HUES6 (cell line): ENCODE measurements around the gene SLC16A10.
"Not testable (repeated sequence)": the region's sequence is repeated elsewhere in the genome, so short reads cannot be mapped to it uniquely, and the experiment has no call there.

Experiments
- H3K27ac ChIP-seq: 2 replicates; pipeline ENCODE4 v1.7.0; 2013; ENCODE audit warnings: low read depth, mild to moderate bottlenecking, low read length, inconsistent platforms
- H3K27me3 ChIP-seq: 2 replicates; pipeline ENCODE4 v1.6.1; 2013; ENCODE audit warnings: low read length; ENCODE audit not compliant: control insufficient read depth, insufficient read depth
- H3K36me3 ChIP-seq: 2 replicates; pipeline ENCODE4 v1.6.1; 2013; ENCODE audit warnings: low read length; ENCODE audit not compliant: control insufficient read depth, insufficient read depth
- H3K4me1 ChIP-seq: 2 replicates; pipeline ENCODE4 v1.6.1; 2013; ENCODE audit warnings: low read length; ENCODE audit not compliant: control insufficient read depth, insufficient read depth
- H3K4me3 ChIP-seq: 2 replicates; pipeline ENCODE4 v1.5.1; 2013; ENCODE audit warnings: low read depth, low read length
- H3K9ac ChIP-seq: one replicate; pipeline ENCODE4 v1.6.1; 2013; ENCODE audit warnings: mild to moderate bottlenecking, low read length
- H3K9me3 ChIP-seq: 2 replicates; pipeline ENCODE4 v1.6.1; 2013; ENCODE audit warnings: low read depth, low read length; ENCODE audit not compliant: control insufficient read depth, insufficient read depth

Gene SLC16A10

GRCh38 chr6:111088668-111089003, 1.3 kb downstream of the SLC16A10 start:
- H3K4me3 ChIP-seq = peak overlapping the region; percentile 80
- no peak overlapping the region for H3K27ac ChIP-seq
- H3K9me3 ChIP-seq = no peaks in the 10 kb centered on the region
- peaks cover 38% of the 10 kb centered on the region for H3K27me3 ChIP-seq
- H3K4me1 ChIP-seq = peaks cover 28% of the 10 kb centered on the region
- peak overlapping the region; percentile 49 for H3K9ac ChIP-seq
- H3K36me3 ChIP-seq = no peaks in the 10 kb centered on the region

- Histone ChIP-seq H3K4me3 (0 out of 2 replicates have a peak overlapping the region, but pooled peaks have one; percentile 18), H3K9ac (no peak overlapping the region), H3K36me3 (no peaks in the 10 kb centered on the region), H3K27ac (no peak overlapping the region), H3K4me1 (peaks cover 28% of the 10 kb centered on the region), H3K9me3 (peaks cover 5% of the 10 kb centered on the region; the same call in 1 of the 2 replicates), H3K27me3 (peaks cover 33% of the 10 kb centered on the region)
These were observed 3.5 kb downstream of the SLC16A10 start for GRCh38 chr6:111090766-111091165.

- peaks cover 5% of the 10 kb centered on the region; the same call in 1 of the 2 replicates for H3K9me3 ChIP-seq
- no peak overlapping the region for H3K27ac ChIP-seq
- H3K36me3 ChIP-seq = no peaks in the 10 kb centered on the region
- no peak overlapping the region for H3K9ac ChIP-seq
- peaks cover 28% of the 10 kb centered on the region for H3K4me1 ChIP-seq
- peaks cover 21% of the 10 kb centered on the region for H3K27me3 ChIP-seq
- no peak overlapping the region for H3K4me3 ChIP-seq
These were observed 4.7 kb downstream of the SLC16A10 start for GRCh38 chr6:111091987-111092386.

- H3K9ac ChIP-seq, H3K9me3 ChIP-seq, H3K27ac ChIP-seq, H3K36me3 ChIP-seq, H3K27me3 ChIP-seq, H3K4me3 ChIP-seq: not testable (repeated sequence)
- H3K4me1 ChIP-seq = peaks cover 14% of the 10 kb centered on the region
These were observed 8.2 kb downstream of the SLC16A10 start for GRCh38 chr6:111095488-111095887.

GRCh38 chr6:111096246-111096645, 8.9 kb downstream of the SLC16A10 start:
- Histone ChIP-seq H3K27ac (no peak overlapping the region), H3K4me3 (no peak overlapping the region), H3K27me3 (no peaks in the 10 kb centered on the region), H3K36me3 (no peaks in the 10 kb centered on the region), H3K4me1 (peaks cover 7% of the 10 kb centered on the region), H3K9me3 (peaks cover 5% of the 10 kb centered on the region; the same call in 1 of the 2 replicates), H3K9ac (no peak overlapping the region)

GRCh38 chr6:111098597-111098996, 11.3 kb downstream of the SLC16A10 start:
- Histone ChIP-seq H3K9ac (no peak overlapping the region), H3K4me1 (no peaks in the 10 kb centered on the region; the same call in 1 of the 2 replicates), H3K27me3 (no peaks in the 10 kb centered on the region), H3K9me3 (peaks cover 5% of the 10 kb centered on the region; the same call in 1 of the 2 replicates), H3K4me3 (no peak overlapping the region), H3K36me3 (no peaks in the 10 kb centered on the region), H3K27ac (no peak overlapping the region)

- H3K4me1 ChIP-seq = no peaks in the 10 kb centered on the region; the same call in 1 of the 2 replicates
- no peak overlapping the region for H3K4me3 ChIP-seq
- H3K27me3 ChIP-seq = no peaks in the 10 kb centered on the region
- no peak overlapping the region for H3K9ac ChIP-seq
- peaks cover 6% of the 10 kb centered on the region; the same call in 1 of the 2 replicates for H3K9me3 ChIP-seq
- H3K36me3 ChIP-seq = no peaks in the 10 kb centered on the region
- H3K27ac ChIP-seq = no peak overlapping the region
These were observed 14.7 kb downstream of the SLC16A10 start for GRCh38 chr6:111101987-111102386.

- no peaks in the 10 kb centered on the region for H3K4me1 ChIP-seq
- H3K9ac ChIP-seq = no peak overlapping the region
- peaks cover 12% of the 10 kb centered on the region for H3K9me3 ChIP-seq
- no peak overlapping the region for H3K27ac ChIP-seq
- H3K36me3 ChIP-seq = no peaks in the 10 kb centered on the region
- H3K27me3 ChIP-seq = no peaks in the 10 kb centered on the region
- H3K4me3 ChIP-seq = no peak overlapping the region
These were observed 18.3 kb downstream of the SLC16A10 start for GRCh38 chr6:111105578-111105977.

GRCh38 chr6:111107589-111107988, 20.3 kb downstream of the SLC16A10 start:
- H3K27ac ChIP-seq = no peak overlapping the region
- no peaks in the 10 kb centered on the region for H3K36me3 ChIP-seq
- peaks cover 12% of the 10 kb centered on the region for H3K9me3 ChIP-seq
- H3K27me3 ChIP-seq = no peaks in the 10 kb centered on the region
- no peak overlapping the region for H3K9ac ChIP-seq
- no peak overlapping the region for H3K4me3 ChIP-seq
- H3K4me1 ChIP-seq = no peaks in the 10 kb centered on the region

GRCh38 chr6:111110036-111110435, 22.7 kb downstream of the SLC16A10 start:
- H3K9ac ChIP-seq = no peak overlapping the region
- H3K27me3 ChIP-seq = no peaks in the 10 kb centered on the region
- no peaks in the 10 kb centered on the region for H3K36me3 ChIP-seq

GRCh38 chr6:111113336-111114086, 26.2 kb downstream of the SLC16A10 start:
- H3K9ac ChIP-seq = no peak overlapping the region
- H3K36me3 ChIP-seq = no peaks in the 10 kb centered on the region
- H3K4me1 ChIP-seq = peaks cover 7% of the 10 kb centered on the region
- H3K4me3 ChIP-seq = no peak overlapping the region
- H3K9me3 ChIP-seq = no peaks in the 10 kb centered on the region
- H3K27me3 ChIP-seq = no peaks in the 10 kb centered on the region
- no peak overlapping the region for H3K27ac ChIP-seq

More at GRCh38 chr6:111110036-111110435, 22.7 kb downstream of the SLC16A10 start:
- Histone ChIP-seq H3K4me3 (no peak overlapping the region), H3K9me3 (peaks cover 12% of the 10 kb centered on the region), H3K4me1 (peaks cover 7% of the 10 kb centered on the region), H3K27ac (no peak overlapping the region)
